Activated CD4-positive, alpha-beta T cell treated with anti-CD3 and anti-CD28 coated beads, Interleukin-2, amount 10 ng/mL, durations not matched to agents 24 days and 14 days (primary cell): Measurements from ENCODE around the gene LAMB1. TPM values are rescaled to one million over a fixed set of nuclear protein-coding genes. Genes with fewer than 3 reads are reported as not detected.
"Not testable (repeated sequence)": the region's sequence is repeated elsewhere in the genome, so short reads cannot be mapped to it uniquely, and the experiment has no call there.

Experiments used
- DNase-seq: peaks from one replicate; pipeline ENCODE4 v3.0.0; 2022
- H3K27ac Mint-ChIP-seq: one replicate; pipeline ENCODE4 v1.8.0; 2022; ENCODE audit warnings: mild to moderate bottlenecking, mixed read lengths
- H3K27me3 Mint-ChIP-seq: one replicate; pipeline ENCODE4 v1.8.0; 2022; ENCODE audit warnings: mixed read lengths
- H3K36me3 Mint-ChIP-seq: one replicate; pipeline ENCODE4 v1.8.0; 2022; ENCODE audit warnings: low read depth, mild to moderate bottlenecking, mixed read lengths
- H3K4me1 Mint-ChIP-seq: one replicate; pipeline ENCODE4 v1.8.0; 2021; ENCODE audit warnings: mixed read lengths
- H3K4me3 Mint-ChIP-seq: one replicate; pipeline ENCODE4 v1.8.0; 2022; ENCODE audit warnings: mild to moderate bottlenecking, moderate library complexity, mixed read lengths
- H3K9me3 Mint-ChIP-seq: one replicate; pipeline ENCODE4 v1.8.0; 2021; ENCODE audit warnings: mixed read lengths
- intact Hi-C: fragments of 100-400 bp; cut with micrococcal nuclease; formaldehyde crosslinking; loops from one replicate; pipeline ENCODE4 v1.15.1; 2023
- total RNA-seq: library from RNA; stranded (reverse); gene quantifications from 2 replicates; pipeline ENCODE4 v1.2.3, GENCODE V29; 2022

Gene LAMB1
- total RNA-seq, 1 donor from 2014 or later, result not detected

- intact Hi-C loops, result no loop called here
- Mint-ChIP-seq H3K27me3 (peaks cover 1% of the 10 kb centered on the region), H3K27ac (no peak overlapping the region), H3K4me3 (no peak overlapping the region), H3K4me1 (no peaks in the 10 kb centered on the region), H3K36me3 (no peaks in the 10 kb centered on the region), H3K9me3 (no peaks in the 10 kb centered on the region)
- DNase-seq, result no peak
Observed at GRCh38 chr7:107961405-107961804, 41.6 kb downstream of the LAMB1 start.

- intact Hi-C loops, result no loop called here
- Mint-ChIP-seq H3K4me1 (no peaks in the 10 kb centered on the region), H3K27me3 (peaks cover 3% of the 10 kb centered on the region), H3K27ac (no peak overlapping the region), H3K36me3 (no peaks in the 10 kb centered on the region), H3K9me3 (no peaks in the 10 kb centered on the region), H3K4me3 (no peak overlapping the region)
- DNase-seq, result no peak
Observed at GRCh38 chr7:107960272-107960671, 42.7 kb downstream of the LAMB1 start.

- Mint-ChIP-seq H3K36me3 (no peaks in the 10 kb centered on the region), H3K27ac (no peak overlapping the region), H3K9me3 (no peaks in the 10 kb centered on the region), H3K4me1 (no peaks in the 10 kb centered on the region), H3K4me3 (no peak overlapping the region), H3K27me3 (peaks cover 4% of the 10 kb centered on the region)
- intact Hi-C loops, result no loop called here
- no peak for DNase-seq
Observed at GRCh38 chr7:107959527-107959898, 43.4 kb downstream of the LAMB1 start.

GRCh38 chr7:107958764-107959526 lies 44.0 kb downstream of the LAMB1 start:
- H3K4me3 Mint-ChIP-seq, result no peak overlapping the region
- intact Hi-C loops, result no loop called here
- no peak overlapping the region for H3K27ac Mint-ChIP-seq
- H3K27me3 Mint-ChIP-seq, result peaks cover 4% of the 10 kb centered on the region
- no peaks in the 10 kb centered on the region for H3K4me1 Mint-ChIP-seq
- no peak for DNase-seq
- no peaks in the 10 kb centered on the region for H3K9me3 Mint-ChIP-seq
- no peaks in the 10 kb centered on the region for H3K36me3 Mint-ChIP-seq

GRCh38 chr7:107957436-107957835 lies 45.5 kb downstream of the LAMB1 start:
- no peaks in the 10 kb centered on the region for H3K36me3 Mint-ChIP-seq
- H3K9me3 Mint-ChIP-seq, result no peaks in the 10 kb centered on the region
- H3K4me3 Mint-ChIP-seq, result no peak overlapping the region
- DNase-seq, result no peak
- no peaks in the 10 kb centered on the region for H3K4me1 Mint-ChIP-seq
- peaks cover 4% of the 10 kb centered on the region for H3K27me3 Mint-ChIP-seq
- no peak overlapping the region for H3K27ac Mint-ChIP-seq
- intact Hi-C loops, result no loop called here

- H3K36me3 Mint-ChIP-seq, H3K9me3 Mint-ChIP-seq, H3K4me1 Mint-ChIP-seq, DNase-seq, H3K4me3 Mint-ChIP-seq, H3K27ac Mint-ChIP-seq, intact Hi-C loops, H3K27me3 Mint-ChIP-seq: not testable (repeated sequence)
Observed at GRCh38 chr7:107956950-107957349, 46.0 kb downstream of the LAMB1 start.

DNA sequence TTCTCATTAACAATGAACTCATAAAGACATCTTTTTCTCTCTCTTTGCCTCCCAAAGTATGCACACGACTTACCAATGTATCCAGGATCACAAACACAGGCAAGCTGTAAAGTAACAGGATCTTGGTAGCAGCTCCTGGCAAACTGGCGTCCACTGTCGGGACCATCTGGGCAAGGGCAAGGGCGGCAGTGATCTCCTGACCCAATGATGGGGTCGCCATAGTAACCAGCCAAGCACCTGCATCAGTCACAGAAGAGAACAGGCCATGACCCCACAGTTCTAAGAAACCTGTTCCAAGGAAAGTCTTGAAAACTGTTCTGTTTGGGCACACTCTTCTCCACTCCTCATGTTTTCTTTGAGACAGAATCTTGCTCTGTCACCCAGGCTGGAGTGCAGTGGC lies 47.6 kb downstream of the LAMB1 start:
- intact Hi-C loops, result no loop called here
- DNase-seq, result no peak
- Mint-ChIP-seq H3K4me1 (no peaks in the 10 kb centered on the region), H3K4me3 (no peak overlapping the region), H3K27ac (no peak overlapping the region), H3K9me3 (no peaks in the 10 kb centered on the region), H3K27me3 (peaks cover 4% of the 10 kb centered on the region), H3K36me3 (no peaks in the 10 kb centered on the region)

GRCh38 chr7:107953924-107954303 lies 49.0 kb downstream of the LAMB1 start:
- H3K27ac Mint-ChIP-seq, result no peak overlapping the region
- H3K9me3 Mint-ChIP-seq, result no peaks in the 10 kb centered on the region
- intact Hi-C loops, result no loop called here
- no peaks in the 10 kb centered on the region for H3K4me1 Mint-ChIP-seq
- DNase-seq, result no peak
- peaks cover 6% of the 10 kb centered on the region for H3K27me3 Mint-ChIP-seq
- H3K36me3 Mint-ChIP-seq, result no peaks in the 10 kb centered on the region
- H3K4me3 Mint-ChIP-seq, result no peak overlapping the region

GRCh38 chr7:107953265-107953923 lies 49.6 kb downstream of the LAMB1 start:
- Mint-ChIP-seq H3K36me3 (no peaks in the 10 kb centered on the region), H3K27ac (no peak overlapping the region), H3K4me1 (no peaks in the 10 kb centered on the region), H3K9me3 (no peaks in the 10 kb centered on the region), H3K27me3 (peaks cover 11% of the 10 kb centered on the region), H3K4me3 (no peak overlapping the region)
- intact Hi-C loops, result no loop called here
- DNase-seq, result no peak

GRCh38 chr7:107951896-107952295 lies 51.1 kb downstream of the LAMB1 start:
- intact Hi-C loops, result no loop called here
- H3K4me1 Mint-ChIP-seq, result no peaks in the 10 kb centered on the region
- peaks cover 13% of the 10 kb centered on the region for H3K27me3 Mint-ChIP-seq
- DNase-seq, result no peak
- no peak overlapping the region for H3K27ac Mint-ChIP-seq
- no peak overlapping the region for H3K4me3 Mint-ChIP-seq
- no peaks in the 10 kb centered on the region for H3K9me3 Mint-ChIP-seq
- no peaks in the 10 kb centered on the region for H3K36me3 Mint-ChIP-seq

GRCh38 chr7:107951172-107951787 lies 51.7 kb downstream of the LAMB1 start:
- peaks cover 11% of the 10 kb centered on the region for H3K27me3 Mint-ChIP-seq
- DNase-seq, result no peak

GRCh38 chr7:107949443-107949935 lies 53.5 kb downstream of the LAMB1 start:
- no peaks in the 10 kb centered on the region for H3K9me3 Mint-ChIP-seq
- peaks cover 9% of the 10 kb centered on the region for H3K27me3 Mint-ChIP-seq
- no peak overlapping the region for H3K4me3 Mint-ChIP-seq
- H3K27ac Mint-ChIP-seq, result no peak overlapping the region
- no peak for DNase-seq
- intact Hi-C loops, result no loop called here
- no peaks in the 10 kb centered on the region for H3K36me3 Mint-ChIP-seq
- no peaks in the 10 kb centered on the region for H3K4me1 Mint-ChIP-seq

More at GRCh38 chr7:107951172-107951787, 51.7 kb downstream of the LAMB1 start:
- intact Hi-C loops, result no loop called here
- no peaks in the 10 kb centered on the region for H3K4me1 Mint-ChIP-seq
- no peaks in the 10 kb centered on the region for H3K36me3 Mint-ChIP-seq
- no peak overlapping the region for H3K27ac Mint-ChIP-seq
- no peaks in the 10 kb centered on the region for H3K9me3 Mint-ChIP-seq
- H3K4me3 Mint-ChIP-seq, result no peak overlapping the region

- H3K4me3 Mint-ChIP-seq, result no peak overlapping the region
- peaks cover 9% of the 10 kb centered on the region for H3K27me3 Mint-ChIP-seq
- H3K27ac Mint-ChIP-seq, result no peak overlapping the region
- no peaks in the 10 kb centered on the region for H3K36me3 Mint-ChIP-seq
- no peaks in the 10 kb centered on the region for H3K4me1 Mint-ChIP-seq
- no peaks in the 10 kb centered on the region for H3K9me3 Mint-ChIP-seq
- intact Hi-C loops, result no loop called here
- no peak for DNase-seq
Observed at GRCh38 chr7:107948645-107949442, 54.1 kb downstream of the LAMB1 start.

GRCh38 chr7:107946881-107947280 lies 56.1 kb downstream of the LAMB1 start:
- intact Hi-C loops, result no loop called here
- no peak for DNase-seq
- Mint-ChIP-seq H3K4me1 (no peaks in the 10 kb centered on the region), H3K36me3 (no peaks in the 10 kb centered on the region), H3K27me3 (peaks cover 9% of the 10 kb centered on the region), H3K9me3 (no peaks in the 10 kb centered on the region), H3K27ac (no peak overlapping the region), H3K4me3 (no peak overlapping the region)
